Activated naive CD4-positive, alpha-beta T cell treated with anti-CD3 and anti-CD28 coated beads, Interleukin-2, amount 10 ng/mL, durations not matched to agents 7 days and 5 days (primary cell): ENCODE measurements around the gene FGG.

Experiments used
- CTCF ChIA-PET: fragments of 350-600 bp; sonication (Branson Sonifier 250); formaldehyde crosslinking; loops from one replicate; lab custom pipeline; 2021; ENCODE audit warnings: antibody characterized with exemption; lab: Charles Lee
- DNase-seq: peaks from one replicate; pipeline ENCODE4 v3.0.0-alpha.2; 2020
- H3K27ac Mint-ChIP-seq: one replicate; pipeline ENCODE4 v1.8.0; 2021; ENCODE audit warnings: mild to moderate bottlenecking, moderate library complexity, mixed read lengths
- H3K27me3 Mint-ChIP-seq: one replicate; pipeline ENCODE4 v1.8.0; 2021; ENCODE audit warnings: mild to moderate bottlenecking, mixed read lengths
- H3K36me3 Mint-ChIP-seq: one replicate; pipeline ENCODE4 v1.8.0; 2021; ENCODE audit warnings: mixed read lengths
- H3K4me1 Mint-ChIP-seq: one replicate; pipeline ENCODE4 v1.8.0; 2021; ENCODE audit warnings: mixed read lengths
- H3K4me3 Mint-ChIP-seq: one replicate; pipeline ENCODE4 v1.8.0; 2021; ENCODE audit warnings: mild to moderate bottlenecking, moderate library complexity, mixed read lengths
- H3K9me3 Mint-ChIP-seq: one replicate; pipeline ENCODE4 v1.8.0; 2021; ENCODE audit warnings: mixed read lengths

The FGG gene

GRCh38 chr4:154586296-154587033 lies 26.0 kb downstream of the FGG start:
- Mint-ChIP-seq H3K27me3 (peaks cover 24% of the 10 kb centered on the region), H3K27ac (no peak overlapping the region), H3K9me3 (no peaks in the 10 kb centered on the region), H3K36me3 (no peaks in the 10 kb centered on the region), H3K4me1 (no peaks in the 10 kb centered on the region), H3K4me3 (no peak overlapping the region)
- CTCF ChIA-PET = interaction anchor here (2.4 kb wide), 1 partner anchor 28 kb away, joined by 5 read pairs; no protein-coding TSS in a partner anchor
- DNase-seq = no peak

- CTCF ChIA-PET = interaction anchor here (0.8 kb wide), 1 partner anchor 11 kb away, joined by 4 read pairs; no protein-coding TSS in a partner anchor
- Mint-ChIP-seq H3K36me3 (no peaks in the 10 kb centered on the region), H3K27me3 (peaks cover 23% of the 10 kb centered on the region), H3K4me1 (no peaks in the 10 kb centered on the region), H3K4me3 (no peak overlapping the region), H3K9me3 (no peaks in the 10 kb centered on the region), H3K27ac (no peak overlapping the region)
- DNase-seq = no peak
These were observed 27.0 kb downstream of the FGG start for GRCh38 chr4:154585369-154586018.

- H3K4me3 Mint-ChIP-seq = no peak overlapping the region
- no peaks in the 10 kb centered on the region for H3K4me1 Mint-ChIP-seq
- H3K27ac Mint-ChIP-seq = no peak overlapping the region
- no peak for DNase-seq
- H3K9me3 Mint-ChIP-seq = no peaks in the 10 kb centered on the region
- peaks cover 17% of the 10 kb centered on the region for H3K27me3 Mint-ChIP-seq
- H3K36me3 Mint-ChIP-seq = no peaks in the 10 kb centered on the region
- CTCF ChIA-PET = no interaction called here
These were observed 28.2 kb downstream of the FGG start for GRCh38 chr4:154584259-154584658.

GRCh38 chr4:154583677-154584076 lies 28.8 kb downstream of the FGG start:
- Mint-ChIP-seq H3K27ac (no peak overlapping the region), H3K36me3 (no peaks in the 10 kb centered on the region), H3K4me1 (no peaks in the 10 kb centered on the region), H3K9me3 (no peaks in the 10 kb centered on the region), H3K4me3 (no peak overlapping the region), H3K27me3 (peaks cover 14% of the 10 kb centered on the region)
- CTCF ChIA-PET = no interaction called here
- DNase-seq = no peak

GRCh38 chr4:154583230-154583629 lies 29.2 kb downstream of the FGG start:
- Mint-ChIP-seq H3K4me1 (no peaks in the 10 kb centered on the region), H3K27ac (no peak overlapping the region), H3K4me3 (no peak overlapping the region), H3K36me3 (no peaks in the 10 kb centered on the region), H3K27me3 (peaks cover 14% of the 10 kb centered on the region), H3K9me3 (no peaks in the 10 kb centered on the region)
- CTCF ChIA-PET = no interaction called here
- DNase-seq = no peak

- no peaks in the 10 kb centered on the region for H3K36me3 Mint-ChIP-seq
- no peaks in the 10 kb centered on the region for H3K4me1 Mint-ChIP-seq
- H3K27me3 Mint-ChIP-seq = peaks cover 14% of the 10 kb centered on the region
- H3K27ac Mint-ChIP-seq = no peak overlapping the region
- H3K4me3 Mint-ChIP-seq = no peak overlapping the region
- CTCF ChIA-PET = no interaction called here
- H3K9me3 Mint-ChIP-seq = no peaks in the 10 kb centered on the region
- no peak for DNase-seq
These were observed 29.7 kb downstream of the FGG start for GRCh38 chr4:154582723-154583122.

- CTCF ChIA-PET = no interaction called here
- DNase-seq = no peak
- Mint-ChIP-seq H3K36me3 (no peaks in the 10 kb centered on the region), H3K27ac (no peak overlapping the region), H3K27me3 (peaks cover 12% of the 10 kb centered on the region), H3K4me1 (no peaks in the 10 kb centered on the region), H3K4me3 (no peak overlapping the region), H3K9me3 (no peaks in the 10 kb centered on the region)
These were observed 32.5 kb downstream of the FGG start for GRCh38 chr4:154579927-154580326.

GRCh38 chr4:154578919-154579318 lies 33.5 kb downstream of the FGG start:
- no peaks in the 10 kb centered on the region for H3K4me1 Mint-ChIP-seq
- CTCF ChIA-PET = no interaction called here
- no peak overlapping the region for H3K27ac Mint-ChIP-seq
- H3K27me3 Mint-ChIP-seq = peaks cover 7% of the 10 kb centered on the region
- DNase-seq = no peak
- no peaks in the 10 kb centered on the region for H3K36me3 Mint-ChIP-seq
- no peaks in the 10 kb centered on the region for H3K9me3 Mint-ChIP-seq
- H3K4me3 Mint-ChIP-seq = no peak overlapping the region

- H3K27ac Mint-ChIP-seq = no peak overlapping the region
- no peak overlapping the region for H3K4me3 Mint-ChIP-seq
- CTCF ChIA-PET = interaction anchor here (1.1 to 1.2 kb wide), 2 partner anchors 15 to 25 kb away, joined by 3 to 5 read pairs; partner anchors contain the start of gene FGB
- no peak for DNase-seq
- no peaks in the 10 kb centered on the region for H3K9me3 Mint-ChIP-seq
- H3K36me3 Mint-ChIP-seq = no peaks in the 10 kb centered on the region
- H3K27me3 Mint-ChIP-seq = peaks cover 4% of the 10 kb centered on the region
- no peaks in the 10 kb centered on the region for H3K4me1 Mint-ChIP-seq
These were observed 35.1 kb downstream of the FGG start for GRCh38 chr4:154577324-154577723.

GRCh38 chr4:154574311-154574710 lies 38.1 kb downstream of the FGG start:
- Mint-ChIP-seq H3K4me1 (no peaks in the 10 kb centered on the region), H3K27ac (no peak overlapping the region)
- no peak for DNase-seq

GRCh38 chr4:154573190-154573870 lies 39.1 kb downstream of the FGG start:
- H3K36me3 Mint-ChIP-seq = no peaks in the 10 kb centered on the region
- H3K9me3 Mint-ChIP-seq = no peaks in the 10 kb centered on the region
- no peak overlapping the region for H3K4me3 Mint-ChIP-seq
- H3K4me1 Mint-ChIP-seq = no peaks in the 10 kb centered on the region
- H3K27me3 Mint-ChIP-seq = peaks cover 4% of the 10 kb centered on the region
- DNase-seq = no peak
- H3K27ac Mint-ChIP-seq = no peak overlapping the region
- CTCF ChIA-PET = no interaction called here

More at GRCh38 chr4:154574311-154574710, 38.1 kb downstream of the FGG start:
- Mint-ChIP-seq H3K36me3 (no peaks in the 10 kb centered on the region), H3K27me3 (peaks cover 4% of the 10 kb centered on the region), H3K9me3 (no peaks in the 10 kb centered on the region), H3K4me3 (no peak overlapping the region)
- CTCF ChIA-PET = no interaction called here

GRCh38 chr4:154569584-154569983 lies 42.9 kb downstream of the FGG start:
- Mint-ChIP-seq H3K9me3 (no peaks in the 10 kb centered on the region), H3K27me3 (no peaks in the 10 kb centered on the region), H3K4me1 (no peaks in the 10 kb centered on the region), H3K4me3 (no peak overlapping the region), H3K36me3 (no peaks in the 10 kb centered on the region), H3K27ac (no peak overlapping the region)
- CTCF ChIA-PET = interaction anchor here (2.1 kb wide), 1 partner anchor 11 kb away, joined by 9 read pairs; no protein-coding TSS in a partner anchor
- no peak for DNase-seq

- no peaks in the 10 kb centered on the region for H3K27me3 Mint-ChIP-seq
- H3K36me3 Mint-ChIP-seq = no peaks in the 10 kb centered on the region
- H3K27ac Mint-ChIP-seq = no peak overlapping the region
These were observed 43.4 kb downstream of the FGG start for GRCh38 chr4:154569028-154569427.

GRCh38 chr4:154566639-154567204 lies 45.7 kb downstream of the FGG start:
- CTCF ChIA-PET = interaction anchor here (1.1 kb wide), 1 partner anchor 52 kb away, joined by 3 read pairs; no protein-coding TSS in a partner anchor
- Mint-ChIP-seq H3K36me3 (no peaks in the 10 kb centered on the region), H3K27me3 (no peaks in the 10 kb centered on the region), H3K4me1 (no peaks in the 10 kb centered on the region), H3K9me3 (no peaks in the 10 kb centered on the region), H3K27ac (no peak overlapping the region), H3K4me3 (no peak overlapping the region)
- DNase-seq = no peak

More at GRCh38 chr4:154569028-154569427, 43.4 kb downstream of the FGG start:
- no peaks in the 10 kb centered on the region for H3K9me3 Mint-ChIP-seq
- no peaks in the 10 kb centered on the region for H3K4me1 Mint-ChIP-seq
- CTCF ChIA-PET = interaction anchor here (2.1 kb wide), 1 partner anchor 10 kb away, joined by 9 read pairs; no protein-coding TSS in a partner anchor
- H3K4me3 Mint-ChIP-seq = no peak overlapping the region
- DNase-seq = no peak
